ENCODE measurements around the gene ANKS1B.

Gene ANKS1B

GRCh38 chr12:99549196-99549595 lies 435.5 kb downstream of the ANKS1B start:
- no peak for DNase-seq
- Mint-ChIP-seq H3K27ac (no peak overlapping the region), H3K9me3 (peaks cover 5% of the 10 kb centered on the region), H3K36me3 (ENCODE audit: low read depth) (no peaks in the 10 kb centered on the region), H3K27me3 (no peaks in the 10 kb centered on the region), H3K4me3 (no peak overlapping the region), H3K4me1 (no peaks in the 10 kb centered on the region)
- ATAC-seq = no peak

DNA sequence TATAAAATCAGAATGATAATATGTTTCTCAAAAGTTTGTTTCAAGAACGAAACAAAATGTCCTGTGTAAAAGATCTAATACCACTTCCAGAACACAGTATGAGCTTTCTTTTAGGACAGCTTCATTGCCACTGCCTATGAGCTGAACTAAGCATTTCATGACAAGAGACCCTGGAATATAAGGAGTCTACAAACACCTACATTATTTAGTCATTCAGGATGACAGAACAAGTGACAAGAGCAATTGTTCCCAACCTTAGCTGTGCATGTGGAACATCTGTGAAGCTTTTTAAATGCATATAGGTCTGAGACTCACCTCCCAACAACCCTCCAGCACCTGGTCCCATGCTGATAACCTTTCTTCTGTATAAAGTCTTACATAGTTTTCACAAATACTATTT lies 440.3 kb downstream of the ANKS1B start:
- no peaks in the 10 kb centered on the region for H3K27me3 Mint-ChIP-seq
- peaks cover 9% of the 10 kb centered on the region for H3K9me3 Mint-ChIP-seq
- ATAC-seq (no peak), DNase-seq (no peak)
- no peaks in the 10 kb centered on the region for H3K4me1 Mint-ChIP-seq
- H3K36me3 Mint-ChIP-seq (ENCODE audit: low read depth) = no peaks in the 10 kb centered on the region
- H3K4me3 Mint-ChIP-seq = no peak overlapping the region
- no peak overlapping the region for H3K27ac Mint-ChIP-seq

- Mint-ChIP-seq H3K27ac (no peak overlapping the region), H3K4me1 (no peaks in the 10 kb centered on the region), H3K9me3 (peaks cover 10% of the 10 kb centered on the region), H3K36me3 (ENCODE audit: low read depth) (no peaks in the 10 kb centered on the region), H3K27me3 (no peaks in the 10 kb centered on the region), H3K4me3 (no peak overlapping the region)
- no peak for DNase-seq
- no peak for ATAC-seq
Measured at GRCh38 chr12:99529966-99530365, 454.8 kb downstream of the ANKS1B start.

DNA sequence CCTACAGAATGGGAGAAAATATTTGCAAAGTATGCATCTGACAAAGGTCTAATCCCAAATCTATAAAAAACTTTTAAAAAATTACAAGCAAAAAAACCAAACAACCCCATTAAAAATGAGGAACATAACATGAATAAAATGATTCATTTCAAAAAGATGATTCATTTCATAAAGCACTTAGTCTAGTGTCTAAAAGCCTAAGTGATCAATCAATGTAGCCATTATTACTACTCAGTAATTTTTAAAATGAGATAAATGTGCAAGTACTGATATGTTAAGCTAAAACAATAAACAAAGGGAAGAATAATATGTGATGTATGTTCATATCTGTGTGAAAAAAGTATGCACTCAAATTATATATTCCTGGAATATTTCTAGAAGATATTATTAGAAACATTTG lies 456.3 kb downstream of the ANKS1B start:
- H3K4me1 Mint-ChIP-seq = no peaks in the 10 kb centered on the region

DNA sequence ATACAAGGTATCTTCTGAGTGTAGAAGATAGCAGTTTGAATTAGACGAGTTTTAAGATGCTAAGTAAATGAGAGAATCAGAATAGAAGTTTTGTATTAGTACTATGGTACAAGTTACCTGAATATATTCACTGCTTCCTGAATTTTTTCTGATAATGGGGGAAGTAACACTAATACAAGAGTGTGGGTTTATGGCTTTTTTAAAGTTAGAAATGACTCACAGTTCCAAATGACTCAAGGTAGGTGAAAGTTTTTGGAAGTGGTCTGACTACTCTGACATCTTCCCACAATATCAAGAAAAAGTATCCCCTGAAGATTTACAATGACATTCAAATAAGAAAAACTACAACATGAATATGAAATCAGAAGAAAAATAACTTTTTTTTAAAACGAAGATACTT lies 460.9 kb downstream of the ANKS1B start:
- H3K4me3 Mint-ChIP-seq = no peak overlapping the region
- ATAC-seq = no peak
- peaks cover 17% of the 10 kb centered on the region for H3K9me3 Mint-ChIP-seq
- H3K27ac Mint-ChIP-seq = no peak overlapping the region
- no peaks in the 10 kb centered on the region for H3K36me3 Mint-ChIP-seq (ENCODE audit: low read depth)
- no peaks in the 10 kb centered on the region for H3K4me1 Mint-ChIP-seq
- DNase-seq = no peak
- no peaks in the 10 kb centered on the region for H3K27me3 Mint-ChIP-seq

More for the DNA sequence above, 456.3 kb downstream of the ANKS1B start:
- Mint-ChIP-seq H3K27me3 (no peaks in the 10 kb centered on the region), H3K9me3 (peaks cover 14% of the 10 kb centered on the region), H3K36me3 (ENCODE audit: low read depth) (no peaks in the 10 kb centered on the region), H3K27ac (no peak overlapping the region), H3K4me3 (no peak overlapping the region)
- DNase-seq = no peak
- no peak for ATAC-seq

DNA sequence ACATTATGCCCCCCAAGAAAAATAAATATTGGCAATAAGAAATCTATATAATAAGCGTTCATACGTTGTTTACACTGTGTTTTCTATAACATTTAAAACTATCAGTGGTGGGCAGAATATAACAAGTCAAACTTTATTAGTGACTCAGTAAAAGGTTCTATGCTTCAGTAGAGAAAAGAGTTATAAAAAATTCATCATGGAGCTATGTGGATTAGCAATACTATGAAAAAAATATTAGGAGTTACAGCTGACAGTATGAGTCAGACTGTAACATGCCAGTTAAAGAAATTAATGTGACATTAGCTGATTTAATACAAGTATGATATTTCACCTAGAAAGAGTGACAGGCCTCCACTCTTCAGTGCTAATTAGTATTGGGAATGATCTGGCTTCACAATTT lies 462.3 kb downstream of the ANKS1B start:
- no peak overlapping the region for H3K4me3 Mint-ChIP-seq
- no peaks in the 10 kb centered on the region for H3K27me3 Mint-ChIP-seq
- ATAC-seq = no peak

DNA sequence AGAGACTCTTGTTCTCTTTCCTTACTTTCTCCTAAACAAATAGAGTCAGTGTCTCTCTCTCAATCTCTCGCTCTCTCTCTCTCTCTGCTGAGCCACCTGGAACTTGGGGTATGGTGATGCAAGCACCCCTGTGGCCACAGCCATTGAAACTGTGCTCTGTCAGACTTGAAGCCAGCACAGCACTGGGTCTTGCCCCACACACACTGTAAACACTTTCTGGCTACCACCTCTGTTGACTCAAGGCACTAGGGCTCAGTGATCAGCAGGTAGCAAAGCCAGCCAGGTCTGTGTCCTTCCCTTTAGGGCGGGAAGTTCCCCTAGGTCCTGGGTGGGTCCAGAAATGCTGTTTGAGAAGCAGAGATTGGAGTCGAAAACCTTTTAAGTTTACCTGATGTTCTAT lies 463.1 kb downstream of the ANKS1B start:
- peaks cover 15% of the 10 kb centered on the region for H3K9me3 Mint-ChIP-seq
- no peaks in the 10 kb centered on the region for H3K27me3 Mint-ChIP-seq
- ATAC-seq (no peak), DNase-seq (no peak)
- no peaks in the 10 kb centered on the region for H3K36me3 Mint-ChIP-seq (ENCODE audit: low read depth)
- no peaks in the 10 kb centered on the region for H3K4me1 Mint-ChIP-seq
- no peak overlapping the region for H3K27ac Mint-ChIP-seq
- H3K4me3 Mint-ChIP-seq = no peak overlapping the region

More for the DNA sequence above, 462.3 kb downstream of the ANKS1B start:
- Mint-ChIP-seq H3K9me3 (peaks cover 15% of the 10 kb centered on the region), H3K4me1 (no peaks in the 10 kb centered on the region), H3K36me3 (ENCODE audit: low read depth) (no peaks in the 10 kb centered on the region), H3K27ac (no peak overlapping the region)
- no peak for DNase-seq

- no peaks in the 10 kb centered on the region for H3K4me1 Mint-ChIP-seq
- H3K27me3 Mint-ChIP-seq = no peaks in the 10 kb centered on the region
- no peak overlapping the region for H3K27ac Mint-ChIP-seq
- DNase-seq (no peak), ATAC-seq (no peak)
- peaks cover 24% of the 10 kb centered on the region for H3K9me3 Mint-ChIP-seq
- H3K36me3 Mint-ChIP-seq (ENCODE audit: low read depth) = no peaks in the 10 kb centered on the region
- H3K4me3 Mint-ChIP-seq = no peak overlapping the region
Measured at GRCh38 chr12:99513066-99513465, 471.7 kb downstream of the ANKS1B start.

DNA sequence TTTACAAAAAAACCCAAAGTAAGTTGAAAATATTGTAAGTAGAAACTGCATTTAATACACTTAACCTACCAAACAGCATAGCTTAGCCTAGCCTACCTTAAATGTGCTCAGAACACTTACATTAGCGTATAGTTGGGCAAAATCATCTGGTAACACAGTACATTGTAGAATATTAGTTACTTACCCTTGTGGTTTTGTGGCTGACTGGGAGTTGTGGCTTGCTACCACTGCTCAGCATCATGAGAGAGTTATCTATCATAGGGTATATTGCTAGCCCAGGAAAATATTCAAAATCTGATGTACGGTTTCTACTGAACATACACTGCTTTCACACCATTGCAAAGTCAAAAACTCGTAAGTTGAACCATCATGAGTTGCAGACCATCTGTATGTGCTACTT lies 478.9 kb downstream of the ANKS1B start:
- Mint-ChIP-seq H3K4me1 (no peaks in the 10 kb centered on the region), H3K36me3 (ENCODE audit: low read depth) (no peaks in the 10 kb centered on the region), H3K9me3 (peaks cover 31% of the 10 kb centered on the region), H3K27me3 (no peaks in the 10 kb centered on the region), H3K27ac (no peak overlapping the region), H3K4me3 (no peak overlapping the region)
- DNase-seq = no peak
- ATAC-seq = no peak

DNA sequence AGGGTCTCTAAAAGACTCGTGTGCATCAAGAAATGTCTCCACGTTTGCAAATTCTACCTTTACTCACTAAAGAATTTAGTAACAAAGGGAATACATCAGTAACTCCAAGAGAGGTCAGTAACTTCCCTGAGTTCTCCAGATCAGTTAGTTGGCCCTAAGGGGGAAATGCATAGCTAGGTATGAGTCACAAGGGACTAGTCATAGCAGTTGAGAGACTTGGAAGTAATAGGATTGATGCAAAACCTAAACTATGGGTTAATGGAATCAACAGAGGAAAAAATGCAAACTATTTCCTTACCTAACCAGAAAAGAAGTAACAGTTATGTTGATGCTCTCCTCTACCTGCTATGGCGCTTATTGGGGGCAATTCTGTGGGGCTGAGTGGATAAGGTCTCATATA lies 486.0 kb downstream of the ANKS1B start:
- peaks cover 18% of the 10 kb centered on the region for H3K9me3 Mint-ChIP-seq
- no peak for ATAC-seq
- no peaks in the 10 kb centered on the region for H3K27me3 Mint-ChIP-seq

DNA sequence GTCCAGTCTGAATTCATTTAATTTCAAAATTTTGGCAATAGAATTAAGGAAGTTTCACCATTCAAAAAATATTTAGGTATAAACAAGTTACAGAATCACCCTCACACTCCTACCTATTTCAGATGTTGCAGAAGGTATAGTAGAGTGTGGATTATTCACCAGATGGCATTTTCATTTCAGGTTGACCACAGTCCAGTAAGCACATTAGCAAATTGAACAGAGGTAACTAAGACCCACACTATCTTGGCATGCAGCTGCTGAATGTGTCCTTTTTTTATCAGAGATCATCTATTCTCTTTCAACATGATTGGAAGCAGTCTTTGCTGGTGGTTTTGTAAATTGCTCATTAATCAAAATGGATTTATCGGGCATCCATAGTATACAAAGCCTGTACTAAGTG lies 488.9 kb downstream of the ANKS1B start:
- Mint-ChIP-seq H3K27ac (no peak overlapping the region), H3K27me3 (no peaks in the 10 kb centered on the region), H3K36me3 (ENCODE audit: low read depth) (no peaks in the 10 kb centered on the region), H3K4me3 (no peak overlapping the region), H3K9me3 (peaks cover 6% of the 10 kb centered on the region), H3K4me1 (no peaks in the 10 kb centered on the region)
- DNase-seq = no peak
- ATAC-seq = no peak

More for the DNA sequence above, 486.0 kb downstream of the ANKS1B start:
- Mint-ChIP-seq H3K4me1 (no peaks in the 10 kb centered on the region), H3K27ac (no peak overlapping the region), H3K4me3 (no peak overlapping the region), H3K36me3 (ENCODE audit: low read depth) (no peaks in the 10 kb centered on the region)
- DNase-seq = no peak

DNA sequence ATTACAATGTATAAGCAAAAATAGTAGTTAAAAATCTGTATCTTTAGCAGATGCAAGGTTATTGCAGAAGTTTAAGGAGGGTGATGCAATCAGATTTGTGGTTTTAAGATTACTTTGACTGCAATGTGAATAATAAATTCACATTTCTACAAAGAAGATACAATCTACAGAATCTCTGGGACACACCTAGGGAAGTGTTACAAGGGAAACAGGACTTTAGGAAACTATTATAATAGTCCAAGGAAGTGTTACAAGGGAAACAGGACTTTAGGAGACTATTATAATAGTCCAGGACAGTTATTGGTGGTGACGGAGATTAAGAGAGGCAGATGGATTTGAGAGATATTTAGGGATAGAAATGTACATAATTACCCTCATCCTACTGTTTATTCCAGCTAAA lies 491.5 kb downstream of the ANKS1B start:
- H3K4me1 Mint-ChIP-seq = no peaks in the 10 kb centered on the region
- H3K27ac Mint-ChIP-seq = no peak overlapping the region

DNA sequence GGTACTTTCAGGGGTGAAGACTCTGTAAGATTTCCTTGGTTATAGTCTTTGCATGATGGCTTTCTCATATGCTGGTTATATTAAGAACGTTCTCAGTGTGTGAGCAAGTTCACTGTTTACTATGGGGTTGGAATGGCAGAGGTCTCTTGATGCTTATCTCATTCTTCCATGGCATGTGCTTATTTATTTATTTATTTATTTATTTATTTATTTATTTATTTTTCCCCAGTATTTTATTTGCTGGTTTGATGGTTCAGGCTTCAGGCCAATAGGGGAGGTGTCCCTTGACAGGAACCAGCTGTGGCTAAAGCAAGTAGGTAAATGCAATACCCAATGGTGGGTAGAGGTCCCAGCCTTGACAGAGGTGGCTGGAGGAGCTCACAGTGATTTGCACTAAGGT lies 498.5 kb downstream of the ANKS1B start:
- Mint-ChIP-seq H3K4me1 (no peaks in the 10 kb centered on the region), H3K9me3 (peaks cover 31% of the 10 kb centered on the region), H3K27me3 (no peaks in the 10 kb centered on the region), H3K36me3 (ENCODE audit: low read depth) (no peaks in the 10 kb centered on the region), H3K27ac (no peak overlapping the region), H3K4me3 (no peak overlapping the region)
- DNase-seq = no peak
- no peak for ATAC-seq

More for the DNA sequence above, 491.5 kb downstream of the ANKS1B start:
- no peak for ATAC-seq
- Mint-ChIP-seq H3K9me3 (peaks cover 6% of the 10 kb centered on the region), H3K4me3 (no peak overlapping the region), H3K27me3 (no peaks in the 10 kb centered on the region), H3K36me3 (ENCODE audit: low read depth) (no peaks in the 10 kb centered on the region)
- no peak for DNase-seq

GRCh38 chr12:99479149-99479548 lies 505.6 kb downstream of the ANKS1B start:
- H3K9me3 Mint-ChIP-seq = peaks cover 14% of the 10 kb centered on the region
- no peak for ATAC-seq
- H3K4me3 Mint-ChIP-seq = no peak overlapping the region
- H3K4me1 Mint-ChIP-seq = no peaks in the 10 kb centered on the region
- H3K27ac Mint-ChIP-seq = no peak overlapping the region
- H3K27me3 Mint-ChIP-seq = no peaks in the 10 kb centered on the region
- no peak for DNase-seq
- H3K36me3 Mint-ChIP-seq (ENCODE audit: low read depth) = no peaks in the 10 kb centered on the region

DNA sequence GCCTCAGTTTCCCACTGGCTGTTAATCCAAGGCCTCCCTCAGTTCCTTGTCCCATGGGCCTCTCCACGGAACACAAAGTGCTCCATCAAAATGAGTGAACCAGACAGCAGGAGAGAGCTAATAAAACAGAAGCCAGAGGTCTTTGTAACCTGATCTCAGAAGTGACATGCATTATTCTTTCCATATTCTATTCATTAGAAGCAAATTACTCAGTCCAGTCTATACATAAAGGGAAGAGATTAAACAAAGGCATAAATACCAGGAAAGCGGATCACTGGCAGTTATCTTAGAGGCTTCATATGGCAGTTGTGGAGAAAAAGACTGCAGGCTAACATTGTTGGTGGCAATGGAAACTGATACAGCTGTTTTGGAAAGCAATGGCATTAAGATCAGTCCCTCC lies 507.8 kb downstream of the ANKS1B start:
- DNase-seq = no peak

DNA sequence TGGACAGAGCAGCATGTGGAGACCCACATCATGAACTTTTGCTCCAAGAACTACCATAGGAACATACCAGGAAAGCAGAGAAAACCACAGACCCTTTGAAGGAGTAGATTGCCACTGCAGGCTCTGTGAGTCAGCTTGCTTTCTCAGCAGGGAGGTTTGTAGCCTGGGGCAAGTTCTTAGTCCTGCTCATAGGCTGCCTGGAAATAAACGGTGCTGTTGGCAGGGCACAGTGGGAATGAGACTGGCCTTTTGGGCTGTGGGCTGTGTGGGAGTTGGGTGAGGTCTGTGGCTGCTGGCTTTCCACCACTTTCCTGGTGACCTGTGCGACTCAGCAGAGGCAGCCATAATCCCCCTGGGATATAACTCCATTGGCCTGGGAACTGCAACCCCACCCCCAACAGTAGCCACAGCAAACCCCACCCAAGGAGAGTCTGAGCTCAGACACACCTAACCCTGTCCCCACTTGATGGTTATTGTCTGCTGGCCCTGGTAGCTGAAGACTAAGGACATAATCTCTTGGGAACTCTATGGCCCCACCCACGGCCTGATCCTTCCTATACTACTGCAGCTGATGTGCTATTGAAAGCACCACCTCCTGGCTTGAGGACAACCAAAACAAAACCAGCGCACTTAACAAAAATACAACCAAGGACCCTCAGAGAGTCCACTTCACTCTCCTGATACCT lies 529.2 kb downstream of the ANKS1B start:
- H3K9me3 Mint-ChIP-seq = peaks cover 5% of the 10 kb centered on the region
- no peaks in the 10 kb centered on the region for H3K4me1 Mint-ChIP-seq
- ATAC-seq = no peak
- H3K4me3 Mint-ChIP-seq = no peak overlapping the region
- DNase-seq = no peak
- no peaks in the 10 kb centered on the region for H3K36me3 Mint-ChIP-seq (ENCODE audit: low read depth)
- H3K27me3 Mint-ChIP-seq = no peaks in the 10 kb centered on the region
- no peak overlapping the region for H3K27ac Mint-ChIP-seq

More for the DNA sequence above, 507.8 kb downstream of the ANKS1B start:
- H3K4me3 Mint-ChIP-seq = no peak overlapping the region
- no peak overlapping the region for H3K27ac Mint-ChIP-seq
- no peaks in the 10 kb centered on the region for H3K36me3 Mint-ChIP-seq (ENCODE audit: low read depth)
- H3K27me3 Mint-ChIP-seq = no peaks in the 10 kb centered on the region
- H3K9me3 Mint-ChIP-seq = peaks cover 2% of the 10 kb centered on the region
- H3K4me1 Mint-ChIP-seq = no peaks in the 10 kb centered on the region
- ATAC-seq = no peak

Measured in activated naive CD8-positive, alpha-beta T cell treated with anti-CD3 and anti-CD28 coated beads, Interleukin-2, amount 50 U/mL, for 24 hours (primary cell).